Aorta (tissue), 5 donors: ENCODE measurements around the gene KIAA0753. TPM values are rescaled to one million over a fixed set of nuclear protein-coding genes. Genes with fewer than 3 reads are reported as not detected.
A peak's percentile ranks its signal among the peaks of the same experiment; 100 is the strongest.
"Not testable (repeated sequence)": the region's sequence is repeated elsewhere in the genome, so short reads cannot be mapped to it uniquely, and the experiment has no call there.

Source experiments
- ATAC-seq: fragments of 200-7000 bp; cut with Tn5 transposase; one replicate; pipeline ENCODE4 v1.9.1; 2022; ENCODE audit warnings: moderate library complexity; ENCODE audit not compliant: low FRiP score
- DNase-seq, 2 donors: peaks; one replicate each; pipeline ENCODE4 v3.0.0-alpha.2; 2020
- H3K27ac ChIP-seq, 2 donors: one replicate each; pipeline ENCODE4 v1.5.1; 2013; ENCODE audit warnings: low read length in 2 of 2, mild to moderate bottlenecking in 2 of 2, moderate library complexity in 2 of 2, control low read depth in 1 of 2, inconsistent platforms in 1 of 2, low read depth in 1 of 2
- H3K27me3 ChIP-seq, 2 donors: one replicate each; pipeline ENCODE4 v1.6.1; 2013; ENCODE audit warnings: control low read depth in 1 of 2, low read length in 1 of 2, mild to moderate bottlenecking in 1 of 2, moderate library complexity in 1 of 2; ENCODE audit not compliant: insufficient read depth in 2 of 2, control insufficient read depth in 1 of 2
- H3K36me3 ChIP-seq, 2 donors: one replicate each; pipeline ENCODE4 v1.6.1; 2013; ENCODE audit warnings: control low read depth in 1 of 2, low read length in 1 of 2, mild to moderate bottlenecking in 1 of 2; ENCODE audit not compliant: insufficient read depth in 2 of 2, control insufficient read depth in 1 of 2
- H3K4me1 ChIP-seq, 2 donors: one replicate each; pipeline ENCODE4 v1.6.1; 2013; ENCODE audit warnings: low read length in 2 of 2, control low read depth in 1 of 2, mild to moderate bottlenecking in 1 of 2, moderate library complexity in 1 of 2; ENCODE audit not compliant: insufficient read depth in 2 of 2, control insufficient read depth in 1 of 2
- H3K4me3 ChIP-seq, 2 donors: one replicate each; pipeline ENCODE4 v1.5.1; 2013; ENCODE audit warnings: low read length in 2 of 2, control low read depth in 1 of 2, mild to moderate bottlenecking in 1 of 2
- H3K9me3 ChIP-seq: one replicate; pipeline ENCODE4 v1.6.1; 2013; ENCODE audit warnings: mild to moderate bottlenecking, low read length; ENCODE audit not compliant: control insufficient read depth
- WGBS, 2 donors: extraction: QIAGEN DNeasy Blood & Tissue Kit; methylation state at CpG; one replicate each; pipeline ENCODE4 v1.1.7; 2013; 5-methylcytosine and 5-hydroxymethylcytosine counted together
- intact Hi-C, 2 donors: fragments of 100-400 bp; cut with DNase I; formaldehyde crosslinking; loops; one replicate each; pipeline versions ENCODE4 v1.14.2 to v1.15.0; 2022
- polyA plus RNA-seq, 2 donors: library from polyadenylated mRNA; stranded (reverse); fragments of 200-250 nt; gene quantifications; one replicate each; pipeline ENCODE4 v1.2.3, GENCODE V29; 2013
- total RNA-seq, 2 donors: library from RNA; stranded (reverse); fragmentation: NEBNext Ultra II Directional; extraction: Animal tissue kit (Norgen Biotek cat#: 25700); gene quantifications; one replicate each; pipeline ENCODE4 v1.2.1, GENCODE V29; 2021
- donor health status: healthy with polysubstance abuse.
- donor health status: Bipolar disorder and iron deficiency.
- donor health status: DM: no; HTN: no; CAD: no.
- donor health status: DM: no; HTN: no; CAD: no.
- donor health status: DM: yes; HTN: yes; CAD: no.

KIAA0753 gene
- total and polyA plus RNA-seq, 4 donors: 2.5 to 20.2 (median 10.3) TPM

DNA sequence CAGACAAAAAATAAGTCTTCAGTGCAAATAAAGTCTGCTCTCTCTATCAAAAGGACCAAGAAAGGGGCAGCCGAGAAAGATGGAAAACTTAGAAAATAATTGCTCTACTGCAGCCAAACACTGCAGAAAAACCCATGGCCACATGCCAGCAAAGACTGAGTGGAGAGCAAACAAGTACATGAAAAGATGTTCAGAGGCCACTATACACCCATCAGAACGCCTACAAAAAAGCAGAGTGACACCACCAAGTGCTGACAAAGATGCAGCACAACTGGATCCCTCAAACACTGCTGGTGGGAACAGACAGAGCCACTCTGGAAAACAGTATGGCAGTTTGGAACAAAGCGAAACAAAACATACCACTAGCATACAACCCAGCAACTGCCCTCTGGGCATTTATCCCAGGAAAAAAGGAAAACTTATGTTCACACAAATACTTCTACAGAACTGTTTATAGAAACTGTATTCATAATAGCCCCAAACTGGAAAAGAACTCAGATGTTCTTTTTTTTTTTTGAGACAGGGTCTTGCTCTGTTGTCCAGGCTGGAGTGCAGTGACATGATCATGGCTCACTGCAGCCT is 36.7 kb downstream of the KIAA0753 start:
- H3K4me1 ChIP-seq: no peaks in the 10 kb centered on the region
- ATAC-seq (no peak), DNase-seq (peak in 1 of 2 donors; percentile 54)
- no peak overlapping the region for H3K4me3 ChIP-seq
- H3K36me3 ChIP-seq: peaks cover 4 to 6% of the 10 kb centered on the region in 2 donors
- H3K27me3 ChIP-seq: no peaks in the 10 kb centered on the region
- H3K9me3 ChIP-seq: no peaks in the 10 kb centered on the region
- 23 to 31% methylated on average over 3 of the region's 3 CpGs for WGBS, 2 donors
- intact Hi-C loops: no loop called here
- no peak overlapping the region for H3K27ac ChIP-seq

DNA sequence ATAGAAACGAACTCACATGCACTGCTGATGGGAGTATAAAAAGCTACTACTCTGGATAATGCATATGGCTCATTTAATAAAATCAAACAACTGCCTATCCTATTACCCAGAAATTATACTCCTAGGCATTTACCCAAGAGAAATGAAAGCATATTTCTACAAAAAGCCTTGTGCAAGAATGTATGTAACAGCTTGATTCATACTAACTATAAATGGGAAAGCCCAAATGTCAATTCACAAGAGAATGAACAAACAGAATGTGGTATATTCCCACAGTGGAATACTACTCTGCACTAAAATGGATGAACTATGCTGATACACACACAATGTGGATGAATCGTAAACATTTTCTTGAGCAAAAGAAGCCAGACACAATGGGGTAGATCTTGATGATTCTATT is 38.4 kb downstream of the KIAA0753 start:
- Histone ChIP-seq H3K9me3 (no peaks in the 10 kb centered on the region), H3K36me3 (peaks cover 2 to 6% of the 10 kb centered on the region in 2 donors), H3K27ac (no peak overlapping the region), H3K27me3 (no peaks in the 10 kb centered on the region), H3K4me3 (no peak overlapping the region), H3K4me1 (no peaks in the 10 kb centered on the region)
- DNase-seq: no peak
- intact Hi-C loops: no loop called here
- WGBS, 2 donors: 90 to 92% methylated on average over 2 of the region's 2 CpGs
- no peak for ATAC-seq

DNA sequence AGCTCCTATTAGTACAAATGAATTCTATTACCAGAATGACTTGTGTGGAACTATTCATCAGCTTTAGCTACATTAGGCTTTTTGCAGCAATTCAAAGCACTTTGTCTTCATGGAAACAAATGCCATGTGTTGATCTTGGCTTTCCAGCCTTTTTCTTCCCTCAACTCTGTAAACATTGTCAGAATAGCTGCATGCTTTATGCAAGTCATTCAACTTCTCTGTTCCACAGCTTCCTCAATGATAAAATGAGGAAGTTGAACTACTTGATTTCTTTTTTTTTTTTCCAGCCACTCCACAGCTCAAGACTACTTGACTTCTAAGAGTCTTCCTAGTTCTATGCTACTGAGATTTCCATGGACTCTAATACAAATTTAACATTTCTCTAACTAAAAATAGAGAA is 41.1 kb downstream of the KIAA0753 start:
- Histone ChIP-seq H3K4me3 (no peak overlapping the region), H3K4me1 (no peaks in the 10 kb centered on the region), H3K9me3 (no peaks in the 10 kb centered on the region), H3K27me3 (no peaks in the 10 kb centered on the region), H3K27ac (no peak overlapping the region), H3K36me3 (peaks cover 3 to 5% of the 10 kb centered on the region in 2 donors)
- intact Hi-C loops: no loop called here
- ATAC-seq: no peak
- no peak for DNase-seq

DNA sequence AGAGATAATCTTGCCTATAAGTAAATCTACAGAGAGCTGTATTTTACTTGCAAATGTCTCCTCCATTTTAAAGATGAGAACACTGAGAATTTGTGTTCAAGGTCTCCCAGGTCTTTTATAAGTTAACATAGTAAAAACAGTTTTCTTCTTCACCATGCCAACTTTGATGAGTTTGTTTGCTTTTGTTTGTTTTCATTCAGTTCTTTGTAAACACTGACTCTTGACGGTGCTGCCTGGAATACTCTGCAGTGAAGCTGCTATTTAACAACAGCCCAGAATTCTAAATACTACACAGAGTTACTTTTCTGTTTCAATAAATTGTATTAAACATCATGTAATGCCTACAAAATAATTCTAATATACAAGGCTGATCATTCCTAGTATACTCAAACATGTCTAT is 42.8 kb downstream of the KIAA0753 start:
- ATAC-seq (no peak), DNase-seq (no peak)
- 78 to 81% methylated on average over 1 of the region's 1 CpG for WGBS, 2 donors
- intact Hi-C loops: no loop called here
- H3K4me1 ChIP-seq: no peaks in the 10 kb centered on the region
- H3K27ac ChIP-seq: no peak overlapping the region
- H3K27me3 ChIP-seq: no peaks in the 10 kb centered on the region
- H3K36me3 ChIP-seq: peaks cover 4 to 7% of the 10 kb centered on the region in 2 donors
- no peak overlapping the region for H3K4me3 ChIP-seq
- no peaks in the 10 kb centered on the region for H3K9me3 ChIP-seq

DNA sequence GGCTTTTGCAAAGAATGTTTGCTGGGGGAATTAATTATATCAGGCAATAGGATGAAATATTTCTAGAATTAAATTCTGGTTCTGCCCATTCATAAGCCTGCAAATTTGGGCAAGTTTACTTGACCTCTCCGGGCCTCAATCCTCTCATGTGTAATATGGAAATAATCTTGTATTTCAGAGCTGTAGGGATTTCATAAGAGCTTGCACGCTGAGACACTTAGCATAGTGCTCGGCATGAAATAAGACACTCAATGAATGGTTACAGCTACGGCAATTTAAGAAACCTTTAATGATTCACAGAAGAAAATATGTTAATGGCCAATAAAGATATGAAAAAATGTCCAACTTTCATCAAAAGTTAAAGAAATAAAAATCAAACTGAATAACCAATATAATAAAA is 43.6 kb downstream of the KIAA0753 start:
- no peak overlapping the region for H3K4me3 ChIP-seq
- no peaks in the 10 kb centered on the region for H3K9me3 ChIP-seq
- DNase-seq: no peak
- H3K27me3 ChIP-seq: no peaks in the 10 kb centered on the region
- H3K27ac ChIP-seq: no peak overlapping the region
- WGBS, 2 donors: 94 to 95% methylated on average over 4 of the region's 4 CpGs
- H3K4me1 ChIP-seq: no peaks in the 10 kb centered on the region
- no peak for ATAC-seq
- H3K36me3 ChIP-seq: peaks cover 4 to 8% of the 10 kb centered on the region in 2 donors
- intact Hi-C loops: no loop called here

DNA sequence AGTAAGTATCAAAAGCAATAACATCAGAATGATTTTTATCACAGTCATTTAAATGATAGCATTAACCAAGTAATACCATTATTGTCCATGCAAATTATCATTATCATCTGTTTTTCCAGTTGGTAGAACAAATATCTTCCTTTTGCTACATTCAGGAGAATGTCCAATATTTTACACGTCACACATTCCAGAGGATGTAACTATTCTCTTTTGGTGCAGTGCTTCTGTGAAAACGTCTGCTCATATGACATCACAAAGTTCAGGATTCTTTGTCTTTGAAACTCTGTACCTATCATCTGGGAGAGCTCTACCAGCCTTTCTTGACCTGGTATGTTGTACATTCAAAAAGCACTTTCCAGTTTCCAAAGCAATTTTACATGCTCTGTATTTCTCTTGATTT is 44.0 kb downstream of the KIAA0753 start:
- no peaks in the 10 kb centered on the region for H3K9me3 ChIP-seq
- intact Hi-C loops: no loop called here
- ATAC-seq (no peak), DNase-seq (no peak)
- H3K4me1 ChIP-seq: no peaks in the 10 kb centered on the region
- no peaks in the 10 kb centered on the region for H3K27me3 ChIP-seq
- WGBS, 2 donors: 78 to 80% methylated on average over 2 of the region's 2 CpGs
- H3K36me3 ChIP-seq: peaks cover 5 to 10% of the 10 kb centered on the region in 2 donors
- H3K27ac ChIP-seq: no peak overlapping the region
- no peak overlapping the region for H3K4me3 ChIP-seq

DNA sequence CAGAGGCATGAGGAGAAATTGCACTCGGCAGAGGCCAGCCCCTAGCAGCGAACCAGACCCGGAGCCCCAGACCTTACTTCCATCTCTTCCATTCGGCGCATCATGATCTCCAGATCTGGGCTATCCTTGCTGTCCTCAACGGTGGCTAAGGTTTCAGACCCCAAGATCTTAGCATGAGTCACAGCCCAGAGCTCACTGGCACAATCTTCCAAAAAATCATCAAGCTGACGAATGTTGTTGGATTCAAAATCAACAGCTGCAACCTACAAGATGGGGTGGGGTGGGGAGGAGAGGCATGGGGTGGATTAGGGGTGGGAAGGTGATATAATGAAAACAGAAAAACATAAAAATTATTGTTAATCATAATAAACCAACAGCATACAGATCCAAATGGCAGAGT is 44.4 kb downstream of the KIAA0753 start:
- WGBS, 2 donors: 92 to 93% methylated on average over 7 of the region's 7 CpGs
- ATAC-seq (no peak), DNase-seq (no peak)
- Histone ChIP-seq H3K9me3 (no peaks in the 10 kb centered on the region), H3K4me3 (no peak overlapping the region), H3K27me3 (no peaks in the 10 kb centered on the region), H3K4me1 (no peaks in the 10 kb centered on the region), H3K36me3 (peaks cover 7 to 10% of the 10 kb centered on the region in 2 donors), H3K27ac (no peak overlapping the region)
- intact Hi-C loops: no loop called here

DNA sequence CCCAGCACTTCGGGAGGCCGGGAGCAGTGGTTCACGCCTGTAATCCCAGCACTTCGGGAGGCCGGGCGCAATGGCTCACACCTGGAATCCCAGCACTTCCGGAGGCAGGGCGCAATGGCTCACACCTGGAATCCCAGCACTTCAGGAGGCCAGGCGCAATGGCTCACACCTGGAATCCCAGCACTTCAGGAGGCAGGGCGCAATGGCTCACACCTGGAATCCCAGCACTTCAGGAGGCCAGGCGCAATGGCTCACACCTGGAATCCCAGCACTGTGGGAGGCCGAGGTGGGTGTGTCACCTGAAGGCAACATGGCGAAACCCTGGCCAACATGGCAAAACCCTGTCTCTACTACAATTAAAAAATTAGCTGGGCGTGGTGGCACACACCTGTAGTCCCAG is 47.1 kb downstream of the KIAA0753 start:
- H3K4me1 ChIP-seq, DNase-seq, ATAC-seq, H3K27me3 ChIP-seq, intact Hi-C loops, H3K4me3 ChIP-seq, H3K27ac ChIP-seq, H3K9me3 ChIP-seq: not testable (repeated sequence)
- H3K36me3 ChIP-seq: peaks cover 19 to 23% of the 10 kb centered on the region in 2 donors
- 97 to 98% methylated on average over 14 of the region's 14 CpGs for WGBS, 2 donors

DNA sequence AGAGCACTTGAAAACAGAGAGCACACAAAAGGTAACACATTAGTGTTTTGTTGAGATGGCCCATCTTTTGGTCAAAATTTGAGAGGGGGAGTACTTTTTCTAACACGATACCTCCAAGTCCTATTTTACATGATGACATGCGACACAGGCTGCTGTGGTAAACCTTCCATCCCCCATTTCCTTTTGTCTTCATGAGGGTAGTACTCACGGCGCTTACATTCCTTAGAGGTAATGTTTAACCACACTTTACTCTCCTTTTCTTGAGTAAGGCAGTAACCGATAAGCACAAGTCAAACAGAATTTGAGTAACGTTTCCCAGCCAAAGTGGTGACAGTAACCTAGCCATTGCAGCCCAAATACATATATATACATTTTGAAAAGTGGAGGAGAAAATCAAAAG is 48.3 kb downstream of the KIAA0753 start:
- WGBS, 2 donors: 88 to 91% methylated on average over 6 of the region's 6 CpGs
- H3K36me3 ChIP-seq: peaks cover 23 to 30% of the 10 kb centered on the region in 2 donors
- no peak for ATAC-seq

More for the DNA sequence above, 48.3 kb downstream of the KIAA0753 start:
- Histone ChIP-seq H3K27me3 (no peaks in the 10 kb centered on the region), H3K27ac (no peak overlapping the region), H3K4me3 (no peak overlapping the region), H3K9me3 (no peaks in the 10 kb centered on the region), H3K4me1 (no peaks in the 10 kb centered on the region)
- intact Hi-C loops: no loop called here
- no peak for DNase-seq
